Forelimb muscle (tissue), 1 donor: ENCODE results near the gene P2RY6. TPM values are rescaled to one million over a fixed set of nuclear protein-coding genes. Genes with fewer than 3 reads are reported as not detected.

Source experiments
- DNase-seq: peaks from one replicate; pipeline ENCODE4 v3.0.0-alpha.2; 2013; ENCODE audit warnings: low read depth
- polyA plus RNA-seq: library from polyadenylated mRNA; unstranded; fragments of 120-200 nt; gene quantifications from one replicate; pipeline ENCODE4 v1.2.1, GENCODE V29; 2013; ENCODE audit not compliant: insufficient read length

Gene P2RY6
- polyA plus RNA-seq, 1 donor: 1.7 TPM

GRCh38 chr11:73280626-73281025 is 8.5 kb downstream of the P2RY6 start:
- no peak for DNase-seq

DNA sequence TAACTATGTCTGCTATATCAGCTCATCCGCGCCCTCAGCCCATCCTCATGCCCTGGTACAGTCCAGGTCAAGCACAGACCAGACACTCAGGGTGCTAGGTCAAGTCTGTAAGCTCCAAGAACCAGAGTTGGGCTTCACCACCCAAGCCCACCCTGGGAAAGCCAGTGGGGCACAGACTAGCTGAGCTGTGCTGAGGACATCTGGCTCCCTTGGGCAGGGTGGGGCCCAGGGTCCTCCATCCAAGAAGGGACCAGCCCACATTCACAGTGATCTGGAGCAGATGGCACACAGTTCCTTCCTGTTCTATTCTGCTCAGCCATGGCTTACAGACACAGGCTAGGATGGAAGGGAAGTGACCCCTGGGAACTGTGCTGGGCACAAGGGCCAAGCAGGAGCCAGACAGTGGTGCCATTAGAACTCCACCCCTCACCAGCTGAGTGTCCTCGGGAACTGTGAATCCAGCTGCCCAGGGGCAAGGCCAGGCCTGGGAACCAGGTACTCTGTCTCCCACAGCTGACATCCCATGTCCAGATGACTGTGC is 9.1 kb downstream of the P2RY6 start:
- no peak for DNase-seq

- DNase-seq: no peak
Observed at GRCh38 chr11:73281796-73282660, 9.9 kb downstream of the P2RY6 start.

- no peak for DNase-seq
Observed at GRCh38 chr11:73283276-73284000, 11.3 kb downstream of the P2RY6 start.

DNA sequence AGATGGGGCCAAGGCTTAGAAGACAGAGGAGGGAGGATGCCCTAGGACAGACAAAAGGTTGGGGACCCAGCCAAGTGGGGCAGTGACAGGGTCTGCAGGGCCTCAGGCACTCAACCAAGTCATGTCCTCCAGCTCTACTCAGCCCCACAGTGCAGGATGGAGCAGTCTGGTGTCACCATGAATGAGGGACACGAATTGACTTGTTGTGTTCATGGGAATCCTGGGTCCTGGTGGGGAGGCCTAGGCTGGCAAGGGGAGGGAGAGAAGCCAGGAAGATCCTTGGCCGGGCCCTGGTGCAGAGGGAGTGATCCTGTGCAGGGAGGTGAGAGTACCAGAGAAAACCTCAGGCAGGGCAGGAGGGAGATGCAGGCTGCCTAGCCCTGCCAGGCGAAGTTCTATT is 12.0 kb downstream of the P2RY6 start:
- no peak for DNase-seq

DNA sequence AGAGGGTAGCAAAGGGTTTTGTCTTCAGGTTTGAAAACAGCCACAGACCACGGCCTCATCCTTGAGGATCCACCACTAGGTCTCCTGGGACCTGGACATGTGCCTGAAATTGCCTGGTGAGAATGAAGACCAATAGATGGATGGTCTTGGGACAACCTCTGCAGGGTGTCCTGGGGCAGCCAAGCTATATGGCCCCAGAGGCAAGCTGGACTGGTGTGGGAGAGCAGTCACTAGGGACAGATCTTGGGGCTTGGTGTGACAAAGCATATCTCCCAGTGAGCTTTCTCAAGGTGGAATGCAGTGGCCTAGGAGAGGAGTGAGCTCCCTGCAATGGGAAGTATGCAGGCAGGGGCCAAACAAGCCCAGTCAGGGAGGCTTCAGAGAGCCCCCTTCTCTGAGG is 13.6 kb downstream of the P2RY6 start:
- DNase-seq: no peak

- no peak for DNase-seq
Observed at GRCh38 chr11:73286240-73286810, 14.2 kb downstream of the P2RY6 start.

DNA sequence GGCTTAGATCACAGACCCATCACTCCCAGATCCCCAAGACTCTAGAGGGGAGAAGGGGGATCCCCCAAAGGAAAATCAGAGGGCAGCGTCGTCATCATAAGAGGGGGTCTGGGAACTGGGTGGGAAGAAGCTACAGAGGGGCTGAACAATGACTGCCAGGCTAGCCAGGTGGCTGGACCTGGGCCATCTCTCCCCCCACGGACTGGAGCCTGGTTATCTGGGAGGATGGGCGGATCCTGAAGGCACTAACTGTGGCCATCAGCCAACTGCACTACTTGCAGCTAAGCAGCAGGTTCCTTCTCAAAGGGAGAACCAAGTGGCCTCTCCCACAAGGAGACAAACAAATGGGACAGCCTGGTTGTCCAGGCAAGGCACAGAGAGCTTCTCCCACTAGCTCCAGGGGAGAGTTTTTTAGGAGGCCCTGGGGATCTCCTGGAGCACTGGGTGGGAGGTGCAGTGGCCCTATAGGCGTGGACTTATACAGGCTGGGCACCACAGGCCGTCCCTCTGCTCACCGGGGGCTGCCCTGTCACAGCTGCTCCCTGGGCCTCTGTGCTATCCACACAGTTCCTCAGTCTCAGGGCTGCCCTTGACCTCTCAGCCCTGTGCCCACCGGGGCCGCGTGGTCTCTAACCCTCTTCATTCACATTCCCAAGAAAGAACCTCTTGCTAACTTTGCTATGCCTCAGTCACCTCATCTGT is 15.4 kb downstream of the P2RY6 start:
- DNase-seq: no peak

- no peak for DNase-seq
Observed at GRCh38 chr11:73288192-73288872, 16.2 kb downstream of the P2RY6 start.

GRCh38 chr11:73288873-73289707 is 17.0 kb downstream of the P2RY6 start:
- no peak for DNase-seq

GRCh38 chr11:73290536-73290935 is 18.4 kb downstream of the P2RY6 start:
- no peak for DNase-seq

DNA sequence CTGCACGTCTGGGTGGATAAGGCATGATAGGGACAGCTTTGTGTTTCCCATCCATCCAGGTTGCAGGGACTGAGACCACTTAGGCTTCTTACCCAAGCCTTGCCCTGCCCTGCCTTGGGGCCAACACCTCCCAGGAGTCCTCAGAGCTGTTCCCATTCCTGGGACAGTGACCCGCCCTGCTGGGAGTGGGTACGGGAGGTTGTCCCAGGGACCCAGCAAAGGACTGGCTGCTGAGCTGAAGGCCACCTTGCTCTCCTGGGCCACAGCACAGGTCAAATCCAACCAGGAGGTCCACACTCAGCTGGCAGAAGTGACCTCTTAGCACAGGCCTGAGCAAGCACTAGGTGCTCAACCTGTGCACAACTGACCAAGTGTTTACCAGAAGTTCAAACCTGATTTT is 19.1 kb downstream of the P2RY6 start:
- DNase-seq: no peak

- DNase-seq: no peak
Observed at GRCh38 chr11:73291781-73292524, 19.8 kb downstream of the P2RY6 start.

DNA sequence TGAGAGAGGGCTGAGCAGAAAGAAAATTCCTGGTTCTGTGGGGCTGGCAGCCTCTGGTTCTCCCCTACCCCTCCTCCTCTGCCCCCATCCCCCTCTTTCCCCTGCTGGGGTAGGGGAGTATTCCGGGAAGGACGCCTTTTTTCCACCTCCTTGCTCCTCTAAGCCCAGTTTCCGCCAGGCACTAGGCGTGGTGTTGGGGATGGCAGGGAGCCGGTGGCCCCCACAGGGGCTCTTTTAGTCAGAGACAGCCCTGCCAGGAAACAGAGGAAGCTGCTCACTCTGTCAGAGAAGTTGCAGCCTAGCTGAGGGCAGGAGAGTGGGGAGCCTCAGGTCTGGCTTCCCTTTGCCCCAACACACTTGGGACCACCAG is 20.4 kb downstream of the P2RY6 start:
- no peak for DNase-seq

GRCh38 chr11:73293356-73293936 is 21.3 kb downstream of the P2RY6 start:
- no peak for DNase-seq

DNA sequence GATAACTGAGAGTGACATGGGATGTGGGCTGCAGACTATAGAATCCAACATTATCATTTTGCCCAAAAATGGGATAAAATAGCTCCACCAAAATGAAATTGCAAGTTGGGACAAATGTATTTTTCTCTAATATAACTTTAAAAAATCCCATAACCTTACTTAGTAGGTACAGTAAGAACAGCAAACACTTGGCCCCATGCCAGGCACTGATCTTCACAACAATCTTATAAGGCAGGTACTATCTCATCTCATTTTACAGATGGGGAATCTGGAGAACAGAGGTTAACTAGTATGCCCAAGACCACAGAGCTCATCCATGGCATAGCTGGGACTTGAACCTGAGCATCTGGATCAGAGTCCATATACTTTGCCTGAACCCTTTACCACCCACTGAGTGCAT is 22.5 kb downstream of the P2RY6 start:
- no peak for DNase-seq

- no peak for DNase-seq
Observed at GRCh38 chr11:73295241-73295995, 23.3 kb downstream of the P2RY6 start.

GRCh38 chr11:73295996-73296318 is 23.8 kb downstream of the P2RY6 start:
- DNase-seq: no peak
